Measurements from ENCODE around the gene OAF.

OAF gene

GRCh38 chr11:120239713-120240640 lies 29.1 kb downstream of the OAF start, which contains the start of gene POU2F3:
TSS of gene POU2F3 (plus strand) at chr11:120240140. CDS start at chr11:120240344, 204 bp downstream.
- Histone ChIP-seq H3K27ac (replicated peaks) (no peak within 1 kb of the TSS), H3K27me3 (ENCODE audit: insufficient read depth, poor library complexity, severe bottlenecking) (peaks cover 42% of the 10 kb centered on the region), H3K4me3 (replicated peaks; ENCODE audit: insufficient read depth, low read length) (no peak within 1 kb of the TSS)
- DNase-seq (ENCODE audit: low read depth in 1 of 2, low spot score in 1 of 2), result no peak
- TF ChIP-seq SPI1 (IDR thresholded peaks at IDR 0.05; ENCODE audit: borderline replicate concordance, low read depth), result no peak
- no peak for TF ChIP-seq REST (IDR thresholded peaks at IDR 0.05; ENCODE audit: insufficient replicate concordance, low read depth)
- no peak for TF ChIP-seq GABPA (IDR thresholded peaks at IDR 0.05; ENCODE audit: low read depth)
- no peak for TF ChIP-seq POLR2AphosphoS5 (IDR thresholded peaks at IDR 0.05; ENCODE audit: low read depth)
- TF ChIP-seq, protein P1, sequence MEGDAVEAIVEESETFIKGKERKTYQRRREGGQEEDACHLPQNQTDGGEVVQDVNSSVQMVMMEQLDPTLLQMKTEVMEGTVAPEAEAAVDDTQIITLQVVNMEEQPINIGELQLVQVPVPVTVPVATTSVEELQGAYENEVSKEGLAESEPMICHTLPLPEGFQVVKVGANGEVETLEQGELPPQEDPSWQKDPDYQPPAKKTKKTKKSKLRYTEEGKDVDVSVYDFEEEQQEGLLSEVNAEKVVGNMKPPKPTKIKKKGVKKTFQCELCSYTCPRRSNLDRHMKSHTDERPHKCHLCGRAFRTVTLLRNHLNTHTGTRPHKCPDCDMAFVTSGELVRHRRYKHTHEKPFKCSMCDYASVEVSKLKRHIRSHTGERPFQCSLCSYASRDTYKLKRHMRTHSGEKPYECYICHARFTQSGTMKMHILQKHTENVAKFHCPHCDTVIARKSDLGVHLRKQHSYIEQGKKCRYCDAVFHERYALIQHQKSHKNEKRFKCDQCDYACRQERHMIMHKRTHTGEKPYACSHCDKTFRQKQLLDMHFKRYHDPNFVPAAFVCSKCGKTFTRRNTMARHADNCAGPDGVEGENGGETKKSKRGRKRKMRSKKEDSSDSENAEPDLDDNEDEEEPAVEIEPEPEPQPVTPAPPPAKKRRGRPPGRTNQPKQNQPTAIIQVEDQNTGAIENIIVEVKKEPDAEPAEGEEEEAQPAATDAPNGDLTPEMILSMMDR (IDR thresholded peaks at IDR 0.05; ENCODE audit: insufficient read depth, low read length), result no peak

GRCh38 chr11:120240866-120241265 lies 30.0 kb downstream of the OAF start:
- no peak for DNase-seq (ENCODE audit: low read depth in 1 of 2, low spot score in 1 of 2)
- Histone ChIP-seq H3K27me3 (ENCODE audit: insufficient read depth, poor library complexity, severe bottlenecking) (peaks cover 42% of the 10 kb centered on the region), H3K27ac (replicated peaks) (no peak overlapping the region), H3K4me3 (replicated peaks; ENCODE audit: insufficient read depth, low read length) (no peak overlapping the region)
- TF ChIP-seq REST (IDR thresholded peaks at IDR 0.05; ENCODE audit: insufficient replicate concordance, low read depth), result no peak
- no peak for TF ChIP-seq SPI1 (IDR thresholded peaks at IDR 0.05; ENCODE audit: borderline replicate concordance, low read depth)

DNA sequence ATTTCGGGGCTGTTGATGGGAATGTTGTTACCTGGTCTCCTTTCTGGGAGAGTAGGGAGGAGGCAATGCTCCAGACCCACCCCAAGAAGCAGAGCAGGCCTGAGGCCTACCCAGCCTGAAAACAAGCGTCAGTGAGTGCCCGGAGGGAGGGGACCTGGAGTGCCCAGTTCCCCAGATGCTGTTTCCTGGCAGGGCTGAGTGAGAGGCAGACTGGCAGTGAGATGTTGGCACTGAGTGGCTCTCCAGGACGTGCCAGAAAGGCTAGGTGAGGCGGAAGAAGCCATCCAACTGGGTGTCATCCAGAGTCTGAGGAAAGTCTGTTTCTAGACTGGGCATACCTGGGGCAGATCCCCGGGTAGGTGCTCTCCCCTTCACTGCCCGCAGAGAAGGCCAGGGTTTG lies 30.4 kb downstream of the OAF start:
- Histone ChIP-seq H3K27me3 (ENCODE audit: insufficient read depth, poor library complexity, severe bottlenecking) (peaks cover 42% of the 10 kb centered on the region), H3K27ac (replicated peaks) (no peak overlapping the region), H3K4me3 (replicated peaks; ENCODE audit: insufficient read depth, low read length) (no peak overlapping the region)
- no peak for DNase-seq (ENCODE audit: low read depth in 1 of 2, low spot score in 1 of 2)
- TF ChIP-seq POLR2AphosphoS5 (IDR thresholded peaks at IDR 0.05; ENCODE audit: low read depth), result no peak
- no peak for TF ChIP-seq REST (IDR thresholded peaks at IDR 0.05; ENCODE audit: insufficient replicate concordance, low read depth)
- no peak for TF ChIP-seq SPI1 (IDR thresholded peaks at IDR 0.05; ENCODE audit: borderline replicate concordance, low read depth)
- TF ChIP-seq, protein P1 (IDR thresholded peaks at IDR 0.05; ENCODE audit: insufficient read depth, low read length), result no peak
- no peak for TF ChIP-seq GABPA (IDR thresholded peaks at IDR 0.05; ENCODE audit: low read depth)
